ENCODE measurements around the gene FBXW8. TPM values are rescaled to one million over a fixed set of nuclear protein-coding genes. Genes with fewer than 3 reads are reported as not detected.

FBXW8 gene
- polyA plus RNA-seq, 1 donor (not counting 4 experiments of a cell fraction or from before 2014, with no cell fraction given) = 5.0 TPM

- dilution Hi-C loops (cut with MboI; ENCODE audit: extremely low pct_ligation_motif_present, low sequenced_read_pairs) = no loop called here
- Histone ChIP-seq H3K27me3 (ENCODE audit: control insufficient read depth, extremely low read depth, insufficient read depth, low read length) (peaks cover 35% of the 10 kb centered on the region), H3K9me3 (ENCODE audit: control insufficient read depth, low read depth, low read length) (no peaks in the 10 kb centered on the region)
These were observed 25.9 kb upstream of the FBXW8 start for GRCh38 chr12:116884871-116885270.

GRCh38 chr12:116885491-116885890 lies 25.3 kb upstream of the FBXW8 start:
- Histone ChIP-seq H3K9ac (ENCODE audit: control insufficient read depth, extremely low read depth, insufficient read depth, low read length) (no peak overlapping the region), H3K4me2 (ENCODE audit: control insufficient read depth, extremely low read depth, insufficient read depth, low read depth, low read length) (no peak overlapping the region), H3K27ac (ENCODE audit: control insufficient read depth, insufficient read depth, low read length) (no peak overlapping the region), H2AFZ (ENCODE audit: control insufficient read depth, low read length) (no peak overlapping the region), H4K20me1 (ENCODE audit: control insufficient read depth, extremely low read depth, insufficient read depth, low read length) (no peaks in the 10 kb centered on the region), H3K9me3 (ENCODE audit: control insufficient read depth, low read depth, low read length) (no peaks in the 10 kb centered on the region), H3K79me2 (ENCODE audit: control insufficient read depth, insufficient read depth, low read length) (no peaks in the 10 kb centered on the region), H3K36me3 (ENCODE audit: control insufficient read depth in 2 of 2, extremely low read depth in 1 of 2, insufficient read depth in 2 of 2, low read length in 2 of 2) (no peaks in the 10 kb centered on the region), H3K4me3 (ENCODE audit: control insufficient read depth in 2 of 3, extremely low read depth in 1 of 3, insufficient read depth in 2 of 3, low read depth in 1 of 3, low read length in 3 of 3) (no peak overlapping the region), H3K9me1 (ENCODE audit: control insufficient read depth, extremely low read depth, insufficient read depth, low read length) (no peaks in the 10 kb centered on the region), H3K4me1 (ENCODE audit: control insufficient read depth, extremely low read depth, insufficient read depth, low read length) (peaks cover 2% of the 10 kb centered on the region), H3K27me3 (ENCODE audit: control insufficient read depth, extremely low read depth, insufficient read depth, low read length) (peaks cover 28% of the 10 kb centered on the region)
- dilution Hi-C loops (cut with MboI; ENCODE audit: extremely low pct_ligation_motif_present, low sequenced_read_pairs) = no loop called here
- DNase-seq (ENCODE audit: low read depth, low spot score) (no peak), FAIRE-seq (no peak)
- TF ChIP-seq CTCF (optimal IDR thresholded peaks at IDR 0.05 in 1 of 3, IDR thresholded peaks at IDR 0.05 in 1 of 3, conservative IDR thresholded peaks at IDR 0.05 in 1 of 3; ENCODE audit: extremely low read depth in 1 of 3, insufficient read depth in 2 of 3, low read length in 3 of 3) = no peak
- no peak for TF ChIP-seq EZH2 (IDR thresholded peaks at IDR 0.05; ENCODE audit: low read length)

More at GRCh38 chr12:116884871-116885270, 25.9 kb upstream of the FBXW8 start:
- Histone ChIP-seq H3K79me2 (ENCODE audit: control insufficient read depth, insufficient read depth, low read length) (no peaks in the 10 kb centered on the region), H4K20me1 (ENCODE audit: control insufficient read depth, extremely low read depth, insufficient read depth, low read length) (no peaks in the 10 kb centered on the region), H2AFZ (ENCODE audit: control insufficient read depth, low read length) (no peak overlapping the region), H3K27ac (ENCODE audit: control insufficient read depth, insufficient read depth, low read length) (no peak overlapping the region), H3K9ac (ENCODE audit: control insufficient read depth, extremely low read depth, insufficient read depth, low read length) (no peak overlapping the region), H3K4me2 (ENCODE audit: control insufficient read depth, extremely low read depth, insufficient read depth, low read depth, low read length) (no peak overlapping the region), H3K9me1 (ENCODE audit: control insufficient read depth, extremely low read depth, insufficient read depth, low read length) (no peaks in the 10 kb centered on the region), H3K36me3 (ENCODE audit: control insufficient read depth in 2 of 2, extremely low read depth in 1 of 2, insufficient read depth in 2 of 2, low read length in 2 of 2) (no peaks in the 10 kb centered on the region), H3K4me1 (ENCODE audit: control insufficient read depth, extremely low read depth, insufficient read depth, low read length) (peaks cover 6% of the 10 kb centered on the region), H3K4me3 (ENCODE audit: control insufficient read depth in 2 of 3, extremely low read depth in 1 of 3, insufficient read depth in 2 of 3, low read depth in 1 of 3, low read length in 3 of 3) (no peak overlapping the region)
- DNase-seq (ENCODE audit: low read depth, low spot score) (no peak), FAIRE-seq (no peak)
- TF ChIP-seq EZH2 (IDR thresholded peaks at IDR 0.05; ENCODE audit: low read length) (no peak), CTCF (optimal IDR thresholded peaks at IDR 0.05 in 1 of 3, IDR thresholded peaks at IDR 0.05 in 1 of 3, conservative IDR thresholded peaks at IDR 0.05 in 1 of 3; ENCODE audit: extremely low read depth in 1 of 3, insufficient read depth in 2 of 3, low read length in 3 of 3) (no peak)

Measured in keratinocyte (primary cell).